ENCODE measurements around the gene ARPC5L.
"Not testable (repeated sequence)": the region's sequence is repeated elsewhere in the genome, so short reads cannot be mapped to it uniquely, and the experiment has no call there.

The ARPC5L gene

DNA sequence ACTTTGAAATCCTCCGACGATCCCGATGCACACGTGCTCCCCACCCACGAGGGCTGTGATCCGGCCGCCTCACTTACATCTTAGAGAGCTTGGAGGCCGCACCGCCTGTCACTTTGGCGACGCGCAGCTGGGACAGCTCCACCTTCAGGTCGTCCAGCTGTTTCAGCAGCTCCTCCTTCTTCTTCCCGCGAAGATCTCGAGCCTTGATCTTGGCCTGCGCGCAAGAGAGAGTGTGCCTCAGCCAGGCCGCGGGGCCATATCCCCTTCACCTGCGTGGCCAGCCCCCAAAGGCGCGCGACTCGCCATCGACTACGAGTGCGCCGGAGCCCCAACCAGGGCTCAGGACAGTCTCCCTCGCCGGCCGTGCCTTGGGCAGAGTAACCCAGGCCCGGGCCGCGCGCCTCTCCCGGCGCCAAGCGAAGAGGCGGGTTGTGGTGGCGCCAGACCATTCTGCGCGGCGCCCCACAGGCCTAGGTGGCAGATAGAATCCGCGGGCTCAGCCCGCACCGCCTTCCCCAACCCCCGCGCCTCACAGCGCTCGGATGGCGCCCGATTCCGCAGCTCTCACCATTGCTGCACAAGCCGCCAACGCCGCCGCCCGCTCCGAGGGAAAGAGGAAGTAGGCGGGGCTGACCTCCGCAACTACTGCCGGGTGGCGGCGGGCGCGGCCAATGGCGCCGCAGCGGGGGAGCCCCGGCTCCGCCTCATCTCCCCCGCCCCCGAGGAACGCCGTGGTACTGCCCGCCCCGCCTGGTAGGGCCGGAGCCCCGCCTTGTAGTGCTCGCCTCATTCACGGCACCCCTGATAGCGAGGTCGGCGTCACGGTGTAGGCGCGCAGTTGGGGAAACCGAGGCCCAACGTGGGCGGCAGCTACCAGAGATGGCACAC lies at the start of gene ARPC5L, which contains the start of gene RPL35:
TSS of gene ARPC5L (plus strand) at position 789 of the 888 bp plus-strand sequence. CDS start 7,161 bp downstream, outside the sequence.
TSS of gene RPL35 (minus strand) at position 616 of the 888 bp plus-strand sequence. CDS start at position 571, 45 bp downstream.
- peak; percentile 94 for DNase-seq

DNA sequence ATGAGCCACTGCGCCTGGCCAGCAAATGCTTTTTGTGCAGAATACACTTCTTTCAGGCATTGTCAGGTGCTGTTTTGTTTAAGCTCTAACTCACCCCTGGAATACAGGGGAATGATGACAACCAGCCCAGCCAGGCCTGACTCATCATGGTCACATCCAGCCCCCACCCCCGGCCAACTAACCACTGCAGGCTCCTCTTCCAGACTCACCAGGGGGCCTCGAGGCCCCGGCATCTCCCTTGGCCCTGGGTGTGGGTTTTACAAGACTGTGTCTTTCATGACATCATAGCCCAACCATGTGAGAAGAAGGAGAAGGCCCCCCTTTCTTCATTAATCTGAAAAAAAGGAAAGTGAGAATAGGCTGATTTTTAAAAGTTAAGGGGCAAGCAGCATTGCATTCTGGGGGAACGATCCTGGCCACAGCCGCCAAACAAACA lies 49.5 kb upstream of the ARPC5L start:
- DNase-seq: no peak

DNA sequence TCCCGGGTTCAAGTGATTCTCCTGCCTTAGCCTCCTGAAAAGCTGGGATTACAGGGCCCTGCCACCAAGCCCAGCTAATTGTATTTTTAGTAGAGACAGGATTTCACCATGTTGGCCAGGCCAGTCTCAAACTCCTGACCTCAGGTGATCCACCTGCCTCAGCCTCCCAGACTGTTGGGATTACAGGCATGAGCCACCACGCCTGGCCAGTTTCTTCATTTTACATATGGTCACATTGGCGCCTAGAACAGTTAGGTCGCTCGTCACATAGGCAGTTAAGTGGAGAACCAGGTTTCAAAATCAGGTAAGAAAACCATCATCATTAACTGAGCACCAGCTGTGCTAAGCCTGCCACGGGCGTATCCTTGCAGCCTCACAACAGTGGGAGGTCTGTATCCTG lies 48.9 kb upstream of the ARPC5L start:
- no peak for DNase-seq

DNA sequence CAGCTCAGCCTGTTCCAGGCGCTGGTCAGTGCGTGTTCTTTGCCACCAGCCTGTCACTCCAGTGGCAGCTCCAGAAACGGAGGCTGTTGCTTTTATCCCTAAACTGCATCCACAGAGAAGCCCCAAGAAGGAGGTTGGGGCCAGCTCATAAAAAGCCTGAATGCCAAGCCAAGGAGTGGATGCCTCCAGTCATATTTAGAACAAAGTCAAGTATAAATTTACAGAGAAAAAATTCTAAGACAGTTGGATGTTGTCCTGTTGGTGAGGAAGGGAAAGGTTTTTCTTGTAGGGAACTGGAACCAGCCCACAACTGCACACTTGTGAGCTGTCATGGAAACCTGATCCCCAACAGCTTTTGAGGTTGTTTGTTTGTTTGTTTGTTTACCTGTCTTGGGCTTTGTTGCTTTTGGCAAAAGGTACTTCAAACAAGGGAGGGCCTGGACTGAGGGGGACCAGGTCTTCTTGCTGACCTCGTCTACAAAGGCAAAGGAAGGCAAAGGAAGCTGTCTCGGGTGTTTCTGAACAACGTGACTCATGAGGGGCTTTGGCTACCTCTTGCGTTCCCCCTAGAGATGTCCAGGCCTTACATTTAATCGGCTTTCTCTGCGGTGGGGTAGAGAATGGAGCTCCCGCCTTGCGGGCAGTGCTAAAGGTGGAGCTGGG lies 48.3 kb upstream of the ARPC5L start:
- no peak for DNase-seq

DNA sequence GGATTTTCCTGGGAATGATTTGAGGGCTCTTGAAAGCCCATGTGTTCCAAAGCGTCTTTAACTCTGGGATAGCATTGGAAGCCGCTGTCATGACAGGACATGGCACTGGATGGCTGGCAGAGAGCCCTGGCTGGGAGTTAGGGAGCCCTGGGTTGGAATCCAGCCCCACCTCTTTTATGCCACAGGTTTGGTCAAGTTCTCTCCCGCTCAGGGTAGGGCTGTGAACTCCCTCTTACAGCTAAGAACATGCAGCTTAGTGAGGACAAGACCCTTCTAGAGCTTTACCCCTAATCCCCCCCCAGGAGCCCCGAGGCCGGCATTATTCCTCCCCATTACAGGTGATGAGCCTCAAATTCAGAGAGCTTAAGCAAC lies 47.8 kb upstream of the ARPC5L start:
- DNase-seq: no peak

DNA sequence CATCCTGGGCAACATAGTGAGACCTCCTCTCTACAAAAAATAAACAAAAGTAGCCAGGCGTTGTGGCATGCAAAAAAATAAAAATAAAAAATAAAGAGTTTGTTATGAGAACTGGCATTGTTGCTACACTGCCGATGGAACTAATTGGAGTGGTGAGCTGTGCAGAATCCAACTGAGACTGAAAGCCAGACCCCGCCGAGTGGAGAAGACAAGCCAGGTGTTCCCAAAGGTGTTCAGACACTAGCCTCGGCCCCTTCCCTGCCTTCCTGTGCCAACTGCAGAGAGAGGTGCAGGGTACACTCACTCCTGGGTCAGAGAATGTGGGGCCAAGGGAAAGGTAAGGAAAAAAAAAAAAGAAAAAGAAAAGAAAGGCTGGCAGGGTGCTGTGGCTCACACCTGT lies 46.3 kb upstream of the ARPC5L start:
- DNase-seq: no peak

DNA sequence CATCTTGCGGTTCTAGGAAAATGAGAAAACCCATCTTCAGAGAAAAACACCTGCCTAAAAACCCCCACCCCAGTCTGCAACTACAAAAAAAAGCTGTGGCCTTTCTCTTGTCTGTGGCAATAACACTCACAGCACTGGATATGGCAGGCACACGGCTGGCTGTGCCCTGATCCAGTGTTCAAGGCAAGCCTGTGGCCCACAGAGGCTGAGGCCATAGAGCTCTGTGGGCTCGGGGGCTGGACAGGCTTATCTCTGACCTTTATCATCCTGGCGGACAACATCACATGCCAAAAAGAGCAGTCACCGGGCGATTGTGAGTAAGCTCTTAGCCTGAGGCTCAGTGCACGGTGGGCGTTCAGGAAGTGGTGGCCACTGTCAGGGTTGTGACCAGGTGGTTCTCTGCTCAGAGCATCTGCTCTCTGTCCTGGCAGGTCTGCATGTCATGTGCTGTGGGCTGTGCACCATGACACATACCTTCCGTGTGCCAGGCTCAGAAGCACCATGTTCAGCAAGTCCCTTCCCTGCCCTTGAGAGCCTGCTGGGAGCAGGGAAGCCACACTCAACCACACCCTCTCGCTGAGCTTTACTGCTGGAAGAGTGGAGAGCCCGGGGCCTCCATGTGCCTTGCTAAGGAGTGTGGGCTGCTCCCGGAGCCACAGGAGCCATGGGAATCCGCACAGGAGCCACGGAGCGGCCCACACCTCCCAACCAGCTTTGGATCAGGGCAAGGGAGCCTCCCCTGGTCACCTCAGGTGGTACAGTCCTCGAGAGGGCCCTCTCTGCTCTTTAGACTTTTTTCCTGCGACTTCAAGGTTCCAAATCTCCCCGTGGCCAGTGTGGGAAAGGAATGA lies 43.3 kb upstream of the ARPC5L start:
- DNase-seq: no peak

DNA sequence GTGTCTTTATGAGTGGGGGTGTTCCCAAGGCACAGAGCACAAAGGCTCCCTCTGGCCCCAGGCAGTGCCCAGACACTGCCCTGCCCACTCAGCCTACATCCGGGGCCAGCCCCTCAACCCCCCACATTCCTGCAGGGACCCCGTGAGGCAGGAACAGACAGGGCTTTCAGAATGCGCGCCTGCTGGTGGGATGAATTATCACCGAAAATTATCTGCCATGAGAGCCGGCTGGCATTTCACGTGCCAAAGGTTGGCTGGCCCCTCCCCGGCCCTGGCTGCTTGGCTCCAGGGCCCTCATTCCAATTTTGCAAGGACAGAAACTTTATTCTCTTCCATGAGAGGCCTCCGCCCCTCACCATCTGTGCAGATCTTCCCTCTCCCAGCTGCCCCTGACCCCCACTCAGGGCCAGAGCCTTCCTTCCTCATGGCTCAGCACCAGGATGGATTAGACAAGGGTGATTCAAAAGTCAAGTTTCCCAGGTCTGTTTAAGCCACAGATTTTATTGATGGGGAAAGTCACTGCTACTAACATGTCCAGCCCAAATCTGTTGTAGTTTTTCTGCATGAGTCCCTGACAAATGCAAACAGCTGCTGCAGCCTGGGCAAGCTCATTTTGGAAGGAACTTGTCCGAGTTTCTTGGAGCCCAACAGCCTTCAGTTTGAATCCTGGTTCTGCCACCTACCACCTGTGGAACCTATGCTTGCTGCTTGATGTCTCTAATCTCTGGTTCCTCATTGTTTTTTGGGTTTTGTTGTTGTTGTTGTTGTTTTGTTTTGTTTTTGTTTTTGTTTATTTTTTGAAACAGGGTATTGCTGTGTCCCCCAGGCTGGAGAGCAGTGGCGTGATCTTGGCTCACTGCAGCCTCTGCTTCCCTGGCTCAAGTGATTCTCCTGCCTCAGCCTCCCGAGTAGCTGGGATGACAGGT lies 41.0 kb upstream of the ARPC5L start:
- no peak for DNase-seq

DNA sequence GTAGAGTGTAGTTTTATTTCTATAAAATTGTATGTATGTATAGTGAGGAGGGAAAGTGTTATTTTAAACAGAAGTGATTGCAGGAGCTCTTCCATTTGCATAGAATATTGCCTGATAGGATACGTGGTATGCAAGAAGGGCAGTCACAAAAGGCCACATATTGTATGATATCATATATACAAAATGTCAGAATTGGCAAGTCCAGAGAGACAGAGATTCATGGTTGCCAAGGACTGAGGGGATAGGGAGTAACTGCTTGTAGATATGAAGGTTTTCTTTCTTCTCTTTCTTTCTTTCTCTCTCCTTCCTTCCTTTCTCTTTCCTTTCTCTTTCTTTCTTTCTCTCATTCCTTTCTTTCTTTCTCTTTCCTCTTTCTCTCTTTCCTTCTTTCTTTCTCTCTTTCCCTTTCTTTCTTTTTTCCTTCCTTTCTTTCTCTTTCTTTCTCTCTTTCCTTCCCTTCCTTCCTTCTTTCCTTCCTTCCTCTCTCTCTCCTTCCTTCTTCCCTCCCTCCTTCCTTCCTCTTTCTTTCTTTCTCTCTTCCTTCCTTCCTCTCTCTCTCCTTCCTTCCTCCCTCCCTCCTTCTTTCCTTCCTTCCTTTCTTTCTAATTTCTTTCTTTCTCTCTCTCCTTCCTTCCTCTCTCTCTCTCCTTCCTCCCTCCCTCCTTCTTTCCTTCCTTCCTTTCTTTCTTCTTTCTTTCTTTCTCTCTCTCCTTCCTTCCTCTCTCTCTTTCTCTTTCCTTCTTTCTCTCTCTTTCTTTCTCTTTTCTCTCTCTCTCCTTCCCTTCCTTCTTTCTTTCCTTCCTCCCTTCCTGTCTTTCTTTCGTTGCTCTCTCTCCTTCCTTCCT lies 33.2 kb upstream of the ARPC5L start:
- DNase-seq: no peak

DNA sequence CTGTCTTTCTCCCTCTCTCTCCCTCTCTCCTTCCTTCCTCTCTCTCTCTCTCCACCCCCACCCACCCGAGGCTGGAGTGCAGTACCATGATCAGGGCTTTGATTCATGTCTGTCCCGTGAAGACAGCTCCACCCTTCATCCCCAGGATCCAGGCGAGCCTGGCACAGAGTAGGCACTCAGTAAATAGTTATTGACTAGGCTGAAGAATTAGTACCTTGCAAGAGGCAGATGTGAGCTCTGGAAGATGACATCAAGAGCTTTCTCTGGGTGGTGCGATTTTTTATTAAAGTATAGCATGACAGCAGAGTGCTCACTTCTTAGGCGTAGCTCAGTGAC lies 32.6 kb upstream of the ARPC5L start:
- DNase-seq: no peak

DNA sequence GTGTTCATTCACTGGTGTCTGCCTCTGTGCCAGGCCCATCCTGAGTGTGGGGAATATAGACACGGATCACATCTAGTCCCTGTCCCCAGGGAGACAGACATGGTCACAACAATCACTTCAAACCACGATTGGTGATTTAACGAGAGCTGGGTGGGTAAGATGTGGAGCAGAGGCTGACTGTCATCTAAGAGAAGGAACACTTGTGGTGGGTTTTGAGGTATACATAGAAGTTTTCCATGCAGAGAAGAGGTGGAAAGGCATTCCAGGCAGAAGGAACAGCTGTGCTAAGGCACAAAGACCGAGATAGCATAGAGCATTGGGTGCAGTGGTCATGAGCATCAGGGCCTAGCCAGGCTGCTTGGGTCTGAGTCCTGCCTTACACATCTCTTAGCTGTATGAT lies 31.3 kb upstream of the ARPC5L start:
- DNase-seq: no peak

DNA sequence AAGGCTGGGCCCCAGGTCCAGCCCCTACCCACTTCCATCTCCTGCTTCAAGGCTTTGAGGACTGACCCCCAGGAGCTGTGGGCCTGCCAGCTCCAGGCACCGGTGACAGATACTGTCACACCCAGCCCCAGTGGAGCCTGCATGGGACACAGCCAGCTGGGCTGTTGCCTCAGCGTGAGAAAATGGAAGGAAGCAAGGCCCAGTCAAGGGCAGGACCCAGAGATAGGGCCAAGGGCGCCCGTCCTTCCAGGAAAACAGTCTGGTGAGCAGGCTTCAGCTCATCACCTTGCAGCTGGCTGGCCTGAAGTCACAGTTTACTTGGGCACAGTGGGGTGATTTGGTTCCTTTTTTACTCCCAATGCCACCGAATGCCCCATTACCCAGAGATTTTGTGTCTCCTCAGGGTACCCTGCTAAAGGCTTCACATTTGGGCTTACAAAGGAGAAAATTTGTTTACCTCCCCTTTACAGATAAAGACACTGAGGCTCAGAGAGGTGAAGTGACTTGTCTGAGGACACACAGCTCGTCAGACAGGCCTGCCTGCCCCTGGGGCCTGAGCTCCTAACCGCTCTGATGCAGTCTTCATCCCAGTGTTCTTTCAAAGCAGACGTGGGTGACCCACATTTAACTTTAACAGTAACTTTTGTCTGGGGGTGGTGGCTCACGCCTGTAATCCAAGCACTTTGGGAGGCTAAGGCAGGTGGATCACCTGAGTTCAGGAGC lies 30.1 kb upstream of the ARPC5L start:
- no peak for DNase-seq

DNA sequence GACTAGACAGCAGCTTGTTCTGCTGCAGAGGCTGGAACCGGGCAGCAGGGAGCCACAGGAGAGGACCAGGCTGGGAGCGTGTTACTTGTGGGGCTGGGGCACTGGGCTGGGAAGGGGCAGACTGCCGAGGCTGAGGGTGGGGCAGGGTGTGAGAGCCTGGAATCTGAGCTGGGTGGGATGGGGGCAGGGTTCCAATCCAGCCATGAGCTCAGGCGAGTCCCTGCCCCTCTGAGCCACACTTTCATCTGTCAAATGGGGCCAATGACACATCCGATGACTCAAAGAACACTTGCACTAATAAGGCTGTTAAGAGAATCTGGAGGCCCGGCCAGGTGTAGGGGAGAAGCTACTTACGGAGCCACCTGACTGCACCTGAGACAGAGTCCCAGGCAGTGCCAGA lies 27.3 kb upstream of the ARPC5L start:
- no peak for DNase-seq

DNA sequence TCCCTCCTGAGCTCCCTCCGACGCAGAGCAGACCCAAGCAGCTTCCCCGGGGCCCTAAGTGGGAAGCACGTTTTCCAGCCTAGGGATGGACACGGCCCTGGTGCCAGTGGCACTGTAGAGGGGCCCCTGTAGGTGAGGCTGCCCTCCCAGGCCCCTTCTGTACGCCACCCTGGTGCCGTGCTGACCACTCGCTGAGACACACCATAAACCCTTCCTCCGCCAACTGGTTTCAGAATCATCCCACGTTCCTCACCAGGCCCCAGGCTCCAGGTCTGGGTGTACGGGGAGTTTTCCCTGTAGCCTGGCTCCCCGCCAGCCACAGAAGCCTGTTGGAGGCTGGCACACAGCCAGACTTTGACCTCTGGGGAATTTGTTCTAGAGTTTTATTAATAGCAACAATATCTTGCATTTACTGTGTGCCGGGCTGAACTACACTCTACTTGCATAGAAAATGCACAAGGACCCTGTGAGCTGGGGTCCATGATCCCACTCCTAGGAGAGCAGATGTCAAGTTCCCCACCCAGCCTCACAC lies 26.8 kb upstream of the ARPC5L start:
- no peak for DNase-seq

DNA sequence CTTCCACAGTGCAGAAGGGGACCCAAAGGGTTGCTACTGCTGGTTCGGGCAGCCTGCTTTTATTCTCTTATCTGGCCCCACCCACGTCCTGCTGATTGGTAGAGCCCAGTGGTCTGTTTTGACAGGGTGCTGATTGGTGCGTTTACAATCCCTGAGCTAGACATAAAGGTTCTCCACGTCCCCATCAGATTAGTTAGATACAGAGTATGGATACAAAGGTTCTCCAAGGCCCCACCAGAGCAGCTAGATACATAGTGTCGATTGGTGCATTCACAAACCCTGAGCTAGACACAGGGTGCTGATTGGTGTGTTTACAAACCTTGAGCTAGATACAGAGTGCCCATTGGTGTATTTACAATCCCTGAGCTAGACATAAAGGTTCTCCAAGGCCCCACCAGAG lies 23.8 kb upstream of the ARPC5L start:
- DNase-seq: not testable (repeated sequence)

DNA sequence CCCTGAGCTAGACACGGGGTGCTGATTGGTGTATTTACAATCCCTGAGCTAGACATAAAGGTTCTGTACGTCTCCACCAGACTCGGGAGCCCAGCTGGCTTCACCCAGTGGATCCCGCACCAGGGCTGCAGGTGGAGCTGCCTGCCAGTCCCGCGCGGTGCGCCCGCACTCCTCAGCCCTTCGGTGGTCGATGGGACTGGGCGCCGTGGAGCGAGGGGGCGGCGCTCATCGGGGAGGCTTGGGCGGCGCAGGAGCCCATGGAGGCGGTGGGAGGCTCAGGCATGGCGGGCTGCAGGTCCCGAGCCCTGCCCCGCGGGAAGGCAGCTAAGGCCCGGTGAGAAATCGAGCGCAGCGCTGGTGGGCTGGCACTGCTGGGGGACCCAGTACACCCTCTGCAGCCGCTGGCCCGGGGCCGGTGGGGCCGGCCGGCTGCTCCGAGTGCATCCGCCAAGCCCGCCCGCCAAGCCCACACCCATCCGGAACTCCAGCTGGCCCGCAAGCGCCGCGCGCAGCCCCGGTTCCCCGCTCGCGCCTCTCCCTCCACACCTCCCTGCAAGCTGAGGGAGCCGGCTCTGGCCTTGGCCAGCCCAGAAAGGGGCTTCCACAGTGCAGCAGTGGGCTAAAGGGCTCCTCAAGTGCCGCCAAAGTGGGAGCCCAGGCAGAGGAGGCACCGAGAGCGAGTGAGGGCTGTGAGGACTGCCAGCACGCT lies 23.2 kb upstream of the ARPC5L start:
- not testable (repeated sequence) for DNase-seq

DNA sequence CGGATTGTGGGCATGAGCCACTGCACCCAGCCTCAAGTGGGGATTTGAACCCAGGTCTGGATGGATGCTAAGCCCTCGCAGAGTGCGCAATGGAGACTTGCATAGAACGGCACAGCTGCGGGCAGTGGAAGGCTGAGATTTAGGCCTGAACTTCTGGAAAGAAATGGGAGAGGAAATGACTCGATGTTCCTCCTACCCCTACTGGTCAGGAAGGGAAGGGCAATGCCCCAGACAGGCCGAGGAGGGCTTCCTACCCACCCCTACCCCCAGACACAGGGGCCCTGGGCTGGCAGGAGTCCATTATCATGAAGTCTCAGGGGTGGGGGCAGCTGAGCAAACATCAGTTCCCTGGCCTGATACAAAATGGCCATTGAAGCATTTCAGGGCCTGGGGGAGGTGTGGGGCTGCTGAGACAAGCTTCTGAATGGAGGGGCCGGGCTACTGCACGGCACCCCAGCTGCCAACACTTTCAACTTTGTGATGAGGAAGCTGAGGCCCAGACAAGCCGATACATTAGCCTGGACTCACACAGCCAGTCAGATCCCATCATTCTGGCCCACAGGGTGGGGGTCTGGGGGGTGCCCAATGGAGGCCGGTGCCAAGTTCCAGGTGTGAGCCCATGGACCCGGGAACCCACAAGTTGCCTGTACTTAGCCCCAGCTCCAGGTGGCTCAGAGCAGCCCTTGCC lies 22.2 kb upstream of the ARPC5L start:
- no peak for DNase-seq

DNA sequence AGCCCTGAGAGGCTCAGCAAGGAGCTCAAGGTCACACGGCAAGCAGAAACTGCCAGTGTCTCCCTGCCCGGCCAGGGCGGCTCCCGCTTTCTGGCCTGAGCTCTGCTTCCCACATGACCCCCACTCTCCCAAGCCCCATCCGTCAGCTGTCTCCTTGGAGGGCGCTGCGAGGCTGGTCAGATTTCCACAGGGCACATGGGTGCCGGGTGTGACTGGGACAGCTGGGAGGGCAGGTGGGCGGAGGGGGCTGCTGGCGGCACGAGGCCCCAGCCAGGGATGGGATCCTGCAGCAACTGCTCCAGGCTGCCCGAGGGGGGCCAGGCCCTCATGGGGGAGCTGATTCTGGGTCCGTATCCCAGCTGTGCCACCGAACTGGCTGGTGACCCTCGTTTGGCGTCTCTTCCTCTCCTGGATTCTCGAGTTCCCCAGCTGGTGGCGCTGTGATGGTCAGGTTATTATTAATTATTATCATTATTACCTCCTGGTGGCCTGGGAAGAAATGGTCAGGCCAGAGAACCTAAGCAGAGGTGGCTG lies 21.6 kb upstream of the ARPC5L start:
- DNase-seq: no peak
